NOMO-1 treated with dmso at 0.1 percent for 144 hours (cell line): ENCODE measurements around the gene PPP1R12B.
"Not testable (repeated sequence)": the region's sequence is repeated elsewhere in the genome, so short reads cannot be mapped to it uniquely, and the experiment has no call there.

ENCODE experiments used
- DNase-seq: peaks from one replicate; lab custom pipeline; 2025; ENCODE audit not compliant: unreplicated experiment; lab: John Stamatoyannopoulos, UW

PPP1R12B gene

DNA sequence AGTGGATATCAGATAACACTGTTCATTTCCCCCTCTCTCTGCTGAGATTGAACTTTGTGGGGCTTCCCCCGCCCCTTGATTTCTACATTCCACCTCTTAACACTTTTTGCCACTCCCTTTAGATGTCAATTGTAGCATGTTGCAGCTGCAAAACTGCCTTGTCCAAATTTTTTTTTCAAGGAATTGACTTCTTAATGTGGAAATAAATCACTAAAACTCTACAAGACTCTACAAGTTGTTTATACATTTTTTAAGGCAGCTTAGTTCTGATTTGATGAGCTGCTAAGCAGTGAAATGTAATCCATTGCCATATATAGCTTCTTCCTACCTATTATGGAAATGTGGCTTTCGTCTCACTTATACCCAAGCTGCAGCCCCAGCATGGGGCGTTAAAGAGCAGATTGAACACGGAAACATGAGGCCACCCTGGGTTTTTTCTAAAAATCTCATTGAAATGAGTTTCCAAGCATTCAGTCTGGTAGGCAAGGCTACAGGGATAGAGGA, 229.6 kb downstream of the PPP1R12B start:
- no peak for DNase-seq

DNA sequence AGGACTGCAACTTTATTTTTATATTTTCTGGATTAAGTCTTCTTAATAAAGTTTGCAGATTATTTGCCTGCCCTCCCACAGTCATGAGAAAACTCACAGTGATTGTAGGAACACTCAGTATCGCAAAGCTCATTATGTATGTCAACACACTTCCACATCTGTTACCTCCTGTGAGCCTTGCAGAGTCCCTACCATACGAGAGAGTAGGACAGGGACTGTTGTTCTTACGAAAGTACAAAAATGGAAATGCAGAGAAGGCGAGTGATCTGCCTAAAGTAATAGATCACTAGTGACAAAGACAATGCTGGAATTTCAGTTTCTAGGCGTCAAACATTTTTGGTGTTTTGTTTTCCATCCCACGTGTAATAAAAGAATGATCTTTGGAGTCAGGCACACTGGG, 230.1 kb downstream of the PPP1R12B start:
- no peak for DNase-seq

DNA sequence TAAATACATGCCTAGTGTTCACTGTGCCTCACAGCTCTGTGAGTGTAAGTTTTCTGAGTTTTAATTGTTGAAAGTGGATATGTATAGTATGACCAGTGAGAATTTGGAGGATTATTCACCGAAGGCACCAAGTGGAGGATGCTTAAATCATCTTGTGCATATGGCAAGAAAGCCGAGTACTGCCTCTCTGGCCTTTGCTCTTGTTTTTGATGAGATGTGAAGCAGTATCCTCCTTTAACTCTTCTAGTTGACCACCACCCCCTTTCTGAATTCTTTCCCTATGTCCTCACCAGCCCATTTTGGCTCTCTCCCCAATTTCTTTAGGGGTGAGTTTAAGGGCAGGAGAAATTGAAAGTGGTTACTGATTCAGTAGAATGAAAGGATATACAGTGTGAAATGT, 231.3 kb downstream of the PPP1R12B start:
- no peak for DNase-seq

DNA sequence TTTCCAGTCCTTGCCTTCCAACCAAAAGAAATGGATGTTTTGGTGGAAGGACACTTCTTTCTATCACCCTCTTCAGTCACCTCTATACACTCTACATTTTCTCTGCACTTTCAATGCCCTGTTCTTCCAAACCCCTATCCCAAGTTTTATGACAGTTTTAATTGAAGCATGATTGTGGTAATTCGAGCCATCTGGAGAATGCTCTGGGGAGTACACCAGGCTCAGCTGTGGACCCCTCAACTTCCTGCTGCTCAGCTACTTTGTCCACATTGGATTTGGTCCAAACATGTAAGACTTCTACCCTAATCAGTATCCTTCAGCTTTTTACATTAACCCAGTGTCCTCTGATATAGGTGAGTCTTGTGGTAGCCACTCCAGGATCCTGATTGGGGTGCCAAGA, 232.1 kb downstream of the PPP1R12B start:
- DNase-seq, result no peak

DNA sequence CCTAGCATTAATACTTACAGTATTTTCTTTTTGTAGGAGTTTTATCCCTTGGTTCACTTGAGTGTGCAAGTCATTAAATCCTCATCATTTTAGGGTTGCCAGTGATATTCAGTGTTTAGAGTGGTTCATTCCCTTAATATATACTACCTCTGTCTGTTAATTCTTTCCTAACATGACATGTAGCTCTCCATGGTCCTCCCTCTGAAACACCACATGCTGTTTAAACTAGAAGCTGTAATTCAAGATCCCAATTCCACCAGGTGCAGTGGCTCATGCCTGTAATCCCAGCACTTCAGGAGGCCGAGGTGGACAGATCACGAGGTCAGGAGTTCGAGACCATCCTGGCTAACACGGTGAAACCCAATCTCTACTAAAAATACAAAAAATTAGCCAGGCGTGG, 233.9 kb downstream of the PPP1R12B start:
- DNase-seq, result not testable (repeated sequence)

- no peak for DNase-seq
These were observed 236.4 kb downstream of the PPP1R12B start for GRCh38 chr1:202584707-202585589.

DNA sequence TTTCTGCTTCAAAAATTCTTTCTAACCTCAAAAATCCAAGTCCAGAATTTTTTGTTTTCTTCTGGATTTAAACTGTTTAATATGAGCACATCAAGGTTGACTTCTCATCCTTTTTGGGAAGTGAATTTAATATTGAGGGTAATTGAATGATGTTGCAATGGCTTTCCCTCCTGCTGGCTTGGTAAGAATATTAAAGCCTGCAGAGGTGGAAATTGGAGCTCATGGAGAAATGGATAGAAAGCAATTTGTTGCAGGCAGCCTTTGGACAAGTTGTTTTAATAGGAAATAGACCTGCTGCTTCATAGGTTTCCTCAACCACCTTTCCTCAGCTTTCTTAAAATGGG, 237.1 kb downstream of the PPP1R12B start:
- DNase-seq, result no peak

DNA sequence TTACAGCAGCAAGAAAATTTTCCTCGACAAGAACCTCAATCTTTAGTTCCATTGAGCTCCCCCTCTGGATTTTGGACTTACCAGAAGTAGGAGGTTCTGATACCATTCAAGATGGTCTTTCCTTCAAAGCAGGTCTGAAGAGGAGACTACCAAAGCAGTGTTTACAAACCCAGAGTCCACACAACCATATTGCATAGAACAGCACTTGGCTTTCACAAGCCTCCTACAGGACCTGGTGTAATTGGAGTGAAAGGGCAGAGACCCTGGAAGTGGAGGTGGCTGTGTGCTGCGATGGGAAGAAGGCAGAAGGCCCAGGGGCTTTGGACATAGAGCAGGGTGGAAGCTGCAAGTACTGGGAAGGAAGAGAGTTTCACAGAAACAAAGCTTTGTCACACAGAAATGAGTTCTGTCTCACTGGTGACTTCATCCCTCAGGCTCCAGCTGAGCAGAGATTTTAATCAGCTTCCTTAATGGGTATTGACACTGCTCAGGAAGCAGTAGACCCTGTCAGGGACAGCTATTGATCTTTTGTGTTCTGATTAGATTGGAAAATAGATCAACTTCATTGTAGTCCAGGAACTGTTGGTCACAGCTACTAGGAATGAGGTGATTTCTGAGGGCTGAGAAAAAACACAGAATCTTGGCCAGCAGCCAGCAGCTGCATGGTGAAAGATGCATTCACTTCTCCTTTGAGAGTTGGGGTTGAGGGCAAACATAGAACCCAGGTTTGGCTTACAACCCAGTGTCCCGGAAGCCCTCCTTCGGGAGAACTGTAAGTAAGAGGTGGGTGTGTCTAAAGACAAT, 237.7 kb downstream of the PPP1R12B start:
- peak; percentile 30 for DNase-seq

DNA sequence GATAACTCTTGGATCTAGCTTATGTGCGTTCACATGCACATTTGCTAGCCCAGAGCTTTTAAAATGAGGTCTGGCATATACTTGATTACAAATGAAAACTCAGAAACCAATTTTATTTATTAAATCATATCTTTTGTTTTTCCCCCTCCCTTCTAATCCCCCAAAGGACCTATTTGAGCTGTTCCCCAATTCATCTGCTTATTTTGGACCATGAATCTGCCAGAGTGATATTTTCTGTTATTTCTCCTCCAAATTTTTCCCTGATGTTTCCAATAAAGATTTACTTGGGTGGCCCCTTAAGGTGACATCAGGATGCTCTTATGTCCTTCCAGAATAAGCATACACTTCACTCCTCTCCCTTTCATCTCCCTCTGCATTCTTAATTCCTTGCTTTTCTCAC, 238.4 kb downstream of the PPP1R12B start:
- no peak for DNase-seq

- no peak for DNase-seq
These were observed 239.5 kb downstream of the PPP1R12B start for GRCh38 chr1:202587859-202588485.

DNA sequence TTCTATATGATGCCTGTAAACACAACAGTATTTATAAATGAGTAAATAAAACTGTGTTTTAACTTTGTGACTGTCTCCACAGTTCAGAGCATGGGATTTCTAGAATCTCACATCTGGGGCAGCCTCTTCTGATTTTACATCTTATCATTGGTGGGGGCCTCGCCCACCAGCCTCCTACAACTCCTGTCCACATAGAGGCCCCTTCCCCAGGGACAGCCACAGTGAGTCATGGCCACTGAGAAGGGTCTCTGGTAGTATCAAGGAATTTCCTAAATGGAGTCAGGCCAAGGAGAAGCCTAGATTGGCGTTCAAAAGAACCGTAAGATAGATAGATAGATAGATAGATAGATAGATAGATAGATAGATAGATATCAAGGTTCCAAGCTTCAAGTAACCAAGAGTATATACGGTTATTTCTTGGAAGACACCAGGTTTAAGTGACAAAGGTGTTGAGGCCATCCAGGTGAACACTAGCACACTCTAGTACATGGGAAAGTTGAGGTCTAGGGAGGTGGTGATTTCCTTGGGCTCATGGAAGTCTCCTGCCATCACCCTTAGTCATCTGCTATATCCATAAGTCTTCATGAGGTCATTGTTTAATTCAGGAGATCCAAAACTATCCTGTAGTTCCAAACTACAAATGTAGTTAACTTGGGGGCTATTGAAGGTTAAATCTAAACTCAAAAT, 240.1 kb downstream of the PPP1R12B start:
- DNase-seq, result no peak

GRCh38 chr1:202589190-202589930, 240.9 kb downstream of the PPP1R12B start:
- DNase-seq, result no peak

DNA sequence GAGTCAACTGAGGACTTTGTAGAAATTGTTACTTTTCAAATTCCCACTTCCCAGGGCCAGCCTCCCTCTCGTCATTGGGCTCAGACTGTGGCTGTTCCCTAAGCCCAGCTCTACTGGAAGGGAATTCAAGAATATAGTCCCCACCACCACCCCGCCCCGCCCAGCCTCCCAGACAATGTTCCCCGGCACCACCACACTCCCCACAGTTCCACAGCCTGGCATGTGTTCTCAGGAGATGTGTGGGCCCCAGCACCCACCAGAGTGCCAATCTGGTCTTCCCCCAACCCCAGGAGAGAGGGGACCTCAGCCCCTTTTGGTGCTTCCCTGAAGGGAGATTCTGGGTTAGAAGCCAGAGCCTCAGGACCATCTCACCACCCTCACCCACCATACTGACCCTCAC, 241.6 kb downstream of the PPP1R12B start:
- DNase-seq, result no peak

DNA sequence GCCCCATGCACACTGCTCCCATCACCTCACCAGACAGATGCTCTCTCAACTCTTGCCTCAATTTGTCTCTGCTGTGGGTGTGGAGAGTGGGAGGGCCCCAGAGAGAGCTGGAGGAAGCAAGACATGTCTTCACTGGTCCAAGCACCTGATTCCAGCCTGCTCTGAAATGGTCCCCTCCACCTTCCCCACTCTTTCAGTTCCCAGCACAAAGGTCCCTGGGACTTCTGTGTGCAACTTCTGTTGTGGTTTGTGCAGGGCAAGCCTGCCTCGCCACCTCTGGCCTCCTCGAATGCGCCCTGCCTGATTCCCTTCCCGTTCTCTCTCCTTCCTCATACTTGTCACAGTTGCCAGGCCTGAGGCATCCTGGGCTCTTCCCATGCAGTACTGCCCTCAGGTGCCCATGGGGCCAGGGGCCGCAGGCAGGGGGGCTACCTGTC, 242.5 kb downstream of the PPP1R12B start:
- DNase-seq, result no peak

DNA sequence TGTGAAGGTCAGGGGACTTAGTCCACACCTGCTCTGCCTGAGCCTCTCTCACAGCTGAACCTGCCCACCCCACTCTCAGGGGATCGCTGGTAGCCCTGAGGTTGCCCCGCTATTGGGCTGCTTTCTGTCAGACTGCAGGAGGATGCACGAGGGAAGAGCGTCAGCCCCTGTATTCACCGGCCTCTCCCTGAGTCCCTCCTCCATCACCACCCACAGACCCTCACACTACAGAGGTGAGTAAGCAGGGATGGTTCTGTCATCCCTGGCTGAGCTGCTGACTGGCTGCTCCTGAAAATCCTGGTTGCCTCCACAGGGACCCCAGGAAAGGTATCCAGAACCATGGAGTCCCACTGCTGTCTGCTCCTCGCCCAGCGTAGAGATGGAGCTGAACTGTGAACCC, 243.0 kb downstream of the PPP1R12B start:
- DNase-seq, result no peak

GRCh38 chr1:202592146-202592545, 243.6 kb downstream of the PPP1R12B start:
- no peak for DNase-seq

GRCh38 chr1:202593845-202594244, 245.3 kb downstream of the PPP1R12B start:
- no peak for DNase-seq

DNA sequence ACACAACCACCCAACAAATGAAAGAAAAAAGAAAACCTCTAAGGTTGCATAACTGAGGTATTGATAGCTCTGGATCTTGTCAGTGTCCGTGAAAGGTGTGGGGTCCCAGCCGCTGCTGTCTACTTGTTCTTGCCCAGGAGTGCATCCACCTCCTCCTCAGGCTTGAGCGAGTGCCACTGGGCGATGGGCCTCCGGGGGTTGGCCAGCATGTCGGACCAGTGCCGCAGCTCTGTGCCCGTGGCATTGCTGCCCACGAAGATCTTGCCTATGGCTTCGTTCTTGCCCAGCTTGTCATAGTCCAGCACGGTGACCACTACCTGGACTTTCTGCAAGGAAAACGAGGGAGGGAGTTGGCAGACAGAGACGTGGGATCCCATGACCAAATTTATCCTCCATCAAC, 248.1 kb downstream of the PPP1R12B start:
- no peak for DNase-seq

- DNase-seq, result peak; percentile 60
These were observed 248.7 kb downstream of the PPP1R12B start for GRCh38 chr1:202597090-202597761.
